ENCODE results near the gene PRSS48. TPM values are rescaled to one million over a fixed set of nuclear protein-coding genes. Genes with fewer than 3 reads are reported as not detected.

The PRSS48 gene
- total RNA-seq, 1 experiment from 2014 or later: not detected

DNA sequence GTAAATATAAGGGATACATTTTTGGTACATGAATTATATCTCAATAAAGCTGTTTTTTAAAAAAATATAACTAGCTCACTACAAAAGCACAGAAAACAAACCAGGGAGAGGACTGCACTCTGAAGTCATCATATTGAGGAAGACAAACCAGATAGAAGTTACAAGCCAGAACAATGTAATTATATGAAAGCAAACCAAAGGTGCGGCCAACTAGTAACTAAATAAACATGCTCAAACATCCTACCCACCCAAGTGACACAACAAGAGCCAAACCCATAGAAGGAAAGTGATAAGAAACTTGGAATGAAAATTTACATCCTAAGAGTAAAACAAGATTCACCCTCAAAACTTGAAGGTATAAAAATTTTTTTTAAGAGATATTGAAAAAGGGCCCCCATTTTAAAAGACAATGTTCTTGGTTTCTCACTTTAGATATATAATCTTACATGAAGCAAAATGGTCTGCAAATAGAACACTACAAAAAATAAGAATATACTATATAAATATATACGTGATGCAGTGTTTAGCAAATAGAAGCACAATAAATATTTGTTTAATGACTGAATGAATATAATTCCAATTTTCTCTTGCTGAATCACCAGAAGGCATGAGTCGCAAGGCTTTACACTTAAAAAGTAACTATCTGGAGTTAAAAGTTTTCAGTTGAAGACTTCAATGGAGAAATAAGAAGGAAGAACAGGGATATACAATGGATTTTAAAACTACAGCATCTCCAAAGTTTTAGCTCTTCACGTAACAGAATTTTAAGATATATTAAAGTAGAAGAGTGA, 52.5 kb downstream of the PRSS48 start:
- Mint-ChIP-seq H3K4me1 (peaks cover 9 to 21% of the 10 kb centered on the region in 2 experiments), H3K9me3 (peaks cover 0 to 2% of the 10 kb centered on the region in 2 experiments; a peak in 1 of 5 replicates), H3K36me3 (ENCODE audit: insufficient read depth in 1 of 3, low read depth in 3 of 3) (no peaks in the 10 kb centered on the region; a peak in 1 of 7 replicates), H3K4me3 (no peak overlapping the region), H3K27ac (no peak overlapping the region; a peak in 1 of 7 replicates), H3K27me3 (ENCODE audit: low read depth) (peaks cover 2% of the 10 kb centered on the region)
- no peak overlapping the region for H3K4ac ChIP-seq (ENCODE audit: low read depth, low read length)
- no peak overlapping the region for H3K4me2 ChIP-seq (ENCODE audit: insufficient read depth, insufficient read length, low read length)
- H3K27me3 ChIP-seq (ENCODE audit: insufficient read depth, low read length): no peaks in the 10 kb centered on the region
- H3K18ac ChIP-seq (ENCODE audit: insufficient read length, low read depth, low read length): no peak overlapping the region
- H3K27ac ChIP-seq (ENCODE audit: insufficient read length, low read depth, low read length): no peak overlapping the region
- no peak overlapping the region for H2AK5ac ChIP-seq (ENCODE audit: insufficient read length, low read length)
- no peak overlapping the region for H4K91ac ChIP-seq (ENCODE audit: insufficient read length, low read depth, low read length)
- no peaks in the 10 kb centered on the region for H3K79me2 ChIP-seq (ENCODE audit: insufficient read depth, low read length)
- H3K9ac ChIP-seq (ENCODE audit: extremely low read depth, insufficient read length, low read length): no peak overlapping the region
- no peak overlapping the region for H4K5ac ChIP-seq (ENCODE audit: insufficient read length, low read depth, low read length)
- H3K23ac ChIP-seq (ENCODE audit: insufficient read length, low read depth, low read length): no peak overlapping the region
- no peak overlapping the region for H2BK120ac ChIP-seq (ENCODE audit: low read depth, low read length, poor library complexity, severe bottlenecking)
- H2BK5ac ChIP-seq (ENCODE audit: insufficient read length, low read length): no peak overlapping the region
- WGBS (ENCODE audit: extremely low coverage, insufficient read length, low lambda C conversion rate): no CpG with 5 or more reads among the region's 4 CpGs
- H2AFZ ChIP-seq (ENCODE audit: low read length): no peak overlapping the region
- H3K4me1 ChIP-seq (ENCODE audit: insufficient read depth, low read length): peaks cover 3% of the 10 kb centered on the region; the same call in 1 of the 2 replicates
- TF ChIP-seq, protein P1, sequence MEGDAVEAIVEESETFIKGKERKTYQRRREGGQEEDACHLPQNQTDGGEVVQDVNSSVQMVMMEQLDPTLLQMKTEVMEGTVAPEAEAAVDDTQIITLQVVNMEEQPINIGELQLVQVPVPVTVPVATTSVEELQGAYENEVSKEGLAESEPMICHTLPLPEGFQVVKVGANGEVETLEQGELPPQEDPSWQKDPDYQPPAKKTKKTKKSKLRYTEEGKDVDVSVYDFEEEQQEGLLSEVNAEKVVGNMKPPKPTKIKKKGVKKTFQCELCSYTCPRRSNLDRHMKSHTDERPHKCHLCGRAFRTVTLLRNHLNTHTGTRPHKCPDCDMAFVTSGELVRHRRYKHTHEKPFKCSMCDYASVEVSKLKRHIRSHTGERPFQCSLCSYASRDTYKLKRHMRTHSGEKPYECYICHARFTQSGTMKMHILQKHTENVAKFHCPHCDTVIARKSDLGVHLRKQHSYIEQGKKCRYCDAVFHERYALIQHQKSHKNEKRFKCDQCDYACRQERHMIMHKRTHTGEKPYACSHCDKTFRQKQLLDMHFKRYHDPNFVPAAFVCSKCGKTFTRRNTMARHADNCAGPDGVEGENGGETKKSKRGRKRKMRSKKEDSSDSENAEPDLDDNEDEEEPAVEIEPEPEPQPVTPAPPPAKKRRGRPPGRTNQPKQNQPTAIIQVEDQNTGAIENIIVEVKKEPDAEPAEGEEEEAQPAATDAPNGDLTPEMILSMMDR (conservative IDR thresholded peaks at IDR 0.05): no peak
- no peak overlapping the region for H2BK12ac ChIP-seq (ENCODE audit: insufficient read length, low read depth, low read length)
- no peaks in the 10 kb centered on the region for H4K20me1 ChIP-seq (ENCODE audit: control insufficient read depth, insufficient read depth, insufficient read length)
- no peaks in the 10 kb centered on the region for H3K9me3 ChIP-seq (ENCODE audit: control insufficient read depth, low read depth, low read length)
- DNase-seq: no peak
- no peak overlapping the region for H2BK15ac ChIP-seq (ENCODE audit: low read depth, low read length)
- no peaks in the 10 kb centered on the region for H3K79me1 ChIP-seq (ENCODE audit: insufficient read depth, low read depth, low read length, poor library complexity, severe bottlenecking)
- no peak overlapping the region for H3K14ac ChIP-seq (ENCODE audit: insufficient read depth, low read length)
- H3K23me2 ChIP-seq (ENCODE audit: insufficient read length, low read depth, low read length, poor library complexity, severe bottlenecking): peaks cover 7% of the 10 kb centered on the region
- H3T11ph ChIP-seq (ENCODE audit: low read length): no peak overlapping the region
- H3K56ac ChIP-seq (ENCODE audit: insufficient read length, low read depth, low read length): no peak overlapping the region
- no peak overlapping the region for H2BK20ac ChIP-seq (ENCODE audit: low read depth, low read length, poor library complexity, severe bottlenecking)
- no peak overlapping the region for H4K8ac ChIP-seq (replicated peaks; ENCODE audit: insufficient read length, low read depth, low read length)

Data from H9 (cell line).